Measurements from ENCODE around the gene EMC8. TPM values are rescaled to one million over a fixed set of nuclear protein-coding genes. Genes with fewer than 3 reads are reported as not detected.

Gene EMC8
- total and polyA plus RNA-seq, 10 of the 15 experiments (the other 5 are each of a cell fraction or from before 2014, with no cell fraction given): 7.8 to 62.0 (median 33.5) TPM

- TF ChIP-seq EGR1 (IDR thresholded peaks at IDR 0.05; ENCODE audit: borderline replicate concordance in 1 of 2, low read depth in 2 of 2, low read length in 2 of 2) (peak in 1 of 2 experiments; percentile 33; a peak in 1 of 3 replicates), MTA2 (IDR thresholded peaks at IDR 0.05; ENCODE audit: low read depth) (no peak), MXI1 (IDR thresholded peaks at IDR 0.05; ENCODE audit: low read depth, low read length) (peak; percentile 94), KAT2A (conservative IDR thresholded peaks at IDR 0.05; ENCODE audit: control insufficient read depth, low read depth, low read length) (no peak), SMAD5 (IDR thresholded peaks at IDR 0.05; ENCODE audit: low read depth) (peak; percentile 72; the same call in 1 of the 2 replicates), NR2C1 (IDR thresholded peaks at IDR 0.05) (peak; percentile 85), HCFC1 (IDR thresholded peaks at IDR 0.05; ENCODE audit: low read length) (peak; percentile 67), LARP7 (IDR thresholded peaks at IDR 0.05) (peak; percentile 69; the same call in 1 of the 2 replicates), E4F1 (IDR thresholded peaks at IDR 0.05; ENCODE audit: borderline replicate concordance, partially characterized antibody) (peak; percentile 99), MAX (IDR thresholded peaks at IDR 0.05; ENCODE audit: low read depth, low read length) (peak; percentile 40), ATF2 (IDR thresholded peaks at IDR 0.05; ENCODE audit: low read length) (peak; percentile 75), KDM1A (IDR thresholded peaks at IDR 0.05; ENCODE audit: borderline replicate concordance) (no peak), CREM (IDR thresholded peaks at IDR 0.05; ENCODE audit: low read depth) (peak; percentile 81), FOXM1 (IDR thresholded peaks at IDR 0.05; ENCODE audit: low read depth, low read length) (no peak), EED (IDR thresholded peaks at IDR 0.05; ENCODE audit: low read depth) (no peak), TAF1 (IDR thresholded peaks at IDR 0.05; ENCODE audit: borderline replicate concordance, low read depth, low read length) (peak; percentile 74; the same call in 1 of the 2 replicates), CTCF (IDR thresholded peaks at IDR 0.05 in 2 of 3, conservative IDR thresholded peaks at IDR 0.05 in 1 of 3; ENCODE audit: control insufficient read depth in 2 of 3, extremely low read depth in 1 of 3, insufficient read depth in 1 of 3, low read depth in 3 of 3, low read length in 3 of 3) (no peak), NRF1 (conservative IDR thresholded peaks at IDR 0.05; ENCODE audit: low read depth, low read length) (0 out of 2 replicates have a peak, but pooled peaks have one; percentile 2), ZBTB33 (IDR thresholded peaks at IDR 0.05) (no peak)
These were observed at the start of gene EMC8, which contains the start of gene COX4I1 (continued) for GRCh38 chr16:85799497-85800320.

Data from GM12878 (cell line).